ENCODE data around the gene SLC7A6. TPM values are rescaled to one million over a fixed set of nuclear protein-coding genes. Genes with fewer than 3 reads are reported as not detected.
A peak's percentile ranks its signal among the peaks of the same experiment; 100 is the strongest.

Gene SLC7A6
- total RNA-seq, 3 donors from 2014 or later, result 43.2 to 284 (median 65.2) TPM

GRCh38 chr16:68275611-68276191 is 11.4 kb downstream of the SLC7A6 start:
- no peak for TF ChIP-seq POLR2A (IDR thresholded peaks at IDR 0.05)
- DNase-seq (ENCODE audit: low spot score in 2 of 2), result no peak
- Histone ChIP-seq H3K36me3 (no peaks in the 10 kb centered on the region), H3K4me3 (no peak overlapping the region), H3K27me3 (no peaks in the 10 kb centered on the region), H3K4me1 (no peaks in the 10 kb centered on the region), H3K9me3 (no peaks in the 10 kb centered on the region), H3K27ac (peak overlapping the region; percentile 28 to 74)
- intact Hi-C loops (cut with DNase I; ENCODE audit: low total_unique reads), result no loop called here

- Histone ChIP-seq H3K9me3 (no peaks in the 10 kb centered on the region), H3K4me1 (no peaks in the 10 kb centered on the region), H3K36me3 (no peaks in the 10 kb centered on the region), H3K4me3 (no peak overlapping the region), H3K27me3 (no peaks in the 10 kb centered on the region), H3K27ac (peak overlapping the region; percentile 28 to 74)
- TF ChIP-seq CTCF (IDR thresholded peaks at IDR 0.05), result no peak
- no peak for TF ChIP-seq POLR2AphosphoS5 (IDR thresholded peaks at IDR 0.05)
- TF ChIP-seq POLR2A (IDR thresholded peaks at IDR 0.05), result no peak
- no peak for DNase-seq (ENCODE audit: low spot score in 2 of 2)
- intact Hi-C loops (cut with DNase I; ENCODE audit: low total_unique reads), result no loop called here
Measured at GRCh38 chr16:68276223-68276622, 11.9 kb downstream of the SLC7A6 start.

GRCh38 chr16:68279726-68280558 is 15.6 kb downstream of the SLC7A6 start:
- H3K27me3 ChIP-seq, result no peaks in the 10 kb centered on the region
- H3K4me3 ChIP-seq, result no peak overlapping the region
- no peak overlapping the region for H3K27ac ChIP-seq
- no peaks in the 10 kb centered on the region for H3K36me3 ChIP-seq
- no peak for TF ChIP-seq POLR2AphosphoS5 (IDR thresholded peaks at IDR 0.05)
- no peak for TF ChIP-seq POLR2A (IDR thresholded peaks at IDR 0.05)
- TF ChIP-seq CTCF (IDR thresholded peaks at IDR 0.05), result no peak
- DNase-seq (ENCODE audit: low spot score in 2 of 2), result no peak
- no peaks in the 10 kb centered on the region for H3K9me3 ChIP-seq
- no peaks in the 10 kb centered on the region for H3K4me1 ChIP-seq
- intact Hi-C loops (cut with DNase I; ENCODE audit: low total_unique reads), result no loop called here

GRCh38 chr16:68281368-68282063 is 17.2 kb downstream of the SLC7A6 start:
- peak overlapping the region; percentile 65 to 91 for H3K27ac ChIP-seq
- H3K9me3 ChIP-seq, result no peaks in the 10 kb centered on the region
- H3K36me3 ChIP-seq, result no peaks in the 10 kb centered on the region
- H3K27me3 ChIP-seq, result no peaks in the 10 kb centered on the region
- no peaks in the 10 kb centered on the region for H3K4me1 ChIP-seq
- TF ChIP-seq POLR2AphosphoS5 (IDR thresholded peaks at IDR 0.05), result no peak
- no peak for TF ChIP-seq CTCF (IDR thresholded peaks at IDR 0.05)
- no peak for TF ChIP-seq POLR2A (IDR thresholded peaks at IDR 0.05)
- H3K4me3 ChIP-seq, result no peak overlapping the region
- DNase-seq (ENCODE audit: low spot score in 2 of 2), result no peak
- intact Hi-C loops (cut with DNase I; ENCODE audit: low total_unique reads), result no loop called here

GRCh38 chr16:68282064-68282452 is 17.7 kb downstream of the SLC7A6 start:
- H3K27me3 ChIP-seq, result no peaks in the 10 kb centered on the region
- H3K36me3 ChIP-seq, result no peaks in the 10 kb centered on the region
- H3K4me1 ChIP-seq, result no peaks in the 10 kb centered on the region
- intact Hi-C loops (cut with DNase I; ENCODE audit: low total_unique reads), result no loop called here
- H3K27ac ChIP-seq, result peak overlapping the region; percentile 65 to 91
- H3K9me3 ChIP-seq, result no peaks in the 10 kb centered on the region
- H3K4me3 ChIP-seq, result no peak overlapping the region
- DNase-seq (ENCODE audit: low spot score in 2 of 2), result no peak
- no peak for TF ChIP-seq POLR2AphosphoS5 (IDR thresholded peaks at IDR 0.05)
- no peak for TF ChIP-seq CTCF (IDR thresholded peaks at IDR 0.05)
- TF ChIP-seq POLR2A (IDR thresholded peaks at IDR 0.05), result no peak
